ENCODE measurements around the gene TSPAN19. TPM values are rescaled to one million over a fixed set of nuclear protein-coding genes. Genes with fewer than 3 reads are reported as not detected.

TSPAN19 gene
- total and polyA plus RNA-seq, 2 donors (not counting 3 experiments of a cell fraction or from before 2014, with no cell fraction given), result not detected

DNA sequence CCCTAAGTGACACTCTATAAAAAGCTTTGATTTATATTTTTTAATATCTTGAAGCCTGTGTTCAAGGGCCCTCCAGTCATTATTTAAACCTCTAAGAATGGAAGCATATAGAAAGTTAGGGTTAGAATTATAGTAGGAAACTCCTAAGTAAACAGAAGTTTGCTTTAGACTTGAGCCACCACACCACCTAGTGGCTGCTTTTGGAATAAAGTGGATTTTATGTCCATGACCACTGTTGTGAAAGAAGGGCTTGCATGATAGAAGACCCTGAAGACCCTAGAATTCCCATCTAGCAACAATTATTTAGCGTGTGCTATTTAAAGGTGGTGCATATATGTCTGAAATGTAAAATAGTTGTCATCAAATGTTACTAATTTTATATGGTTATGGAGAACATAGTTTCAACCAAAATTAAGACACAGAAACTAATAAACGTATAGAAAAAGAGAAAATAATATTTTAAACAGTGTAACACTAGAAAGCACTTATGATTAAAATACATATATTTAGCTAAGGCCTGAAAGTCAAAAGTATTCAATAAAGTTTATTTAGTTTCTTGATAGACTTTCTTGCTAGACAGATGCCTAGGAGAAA lies 21.4 kb upstream of the TSPAN19 start:
- Histone ChIP-seq H3K27me3 (ENCODE audit: control insufficient read depth in 2 of 2, insufficient read depth in 2 of 2, low read length in 2 of 2) (peaks cover 4 to 17% of the 10 kb centered on the region in 2 experiments), H3K9me3 (replicated peaks; ENCODE audit: control insufficient read depth, insufficient read depth, low read length) (no peaks in the 10 kb centered on the region), H3K4me2 (ENCODE audit: insufficient read depth, low read length) (no peak overlapping the region), H3K79me2 (ENCODE audit: control insufficient read depth, insufficient read depth, low read length) (no peaks in the 10 kb centered on the region), H3K9ac (replicated peaks; ENCODE audit: extremely low read depth, insufficient read depth, low read length) (no peak overlapping the region), H2AFZ (ENCODE audit: low read depth, low read length) (no peak overlapping the region), H4K20me1 (replicated peaks; ENCODE audit: control insufficient read depth, extremely low read depth, insufficient read depth, low read length) (no peaks in the 10 kb centered on the region), H3K27ac (ENCODE audit: insufficient read depth, low read depth, low read length) (no peak overlapping the region), H3K9me1 (replicated peaks; ENCODE audit: control insufficient read depth, extremely low read depth, insufficient read depth, low read length) (no peaks in the 10 kb centered on the region), H3K36me3 (ENCODE audit: control insufficient read depth in 2 of 2, extremely low read depth in 1 of 2, insufficient read depth in 2 of 2, low read length in 2 of 2) (no peaks in the 10 kb centered on the region), H3K4me1 (ENCODE audit: control insufficient read depth, extremely low read depth, insufficient read depth, low read length) (no peaks in the 10 kb centered on the region), H3K4me3 (replicated peaks in 1 of 3; ENCODE audit: insufficient read depth in 1 of 3, low read depth in 1 of 3, low read length in 3 of 3) (no peak overlapping the region)
- BruUV-seq (replicated peaks), result no TSS peak
- no peak for TF ChIP-seq GATA2 (IDR thresholded peaks at IDR 0.05; ENCODE audit: insufficient read depth, insufficient read length, low read depth, low read length)
- TF ChIP-seq, protein P1, sequence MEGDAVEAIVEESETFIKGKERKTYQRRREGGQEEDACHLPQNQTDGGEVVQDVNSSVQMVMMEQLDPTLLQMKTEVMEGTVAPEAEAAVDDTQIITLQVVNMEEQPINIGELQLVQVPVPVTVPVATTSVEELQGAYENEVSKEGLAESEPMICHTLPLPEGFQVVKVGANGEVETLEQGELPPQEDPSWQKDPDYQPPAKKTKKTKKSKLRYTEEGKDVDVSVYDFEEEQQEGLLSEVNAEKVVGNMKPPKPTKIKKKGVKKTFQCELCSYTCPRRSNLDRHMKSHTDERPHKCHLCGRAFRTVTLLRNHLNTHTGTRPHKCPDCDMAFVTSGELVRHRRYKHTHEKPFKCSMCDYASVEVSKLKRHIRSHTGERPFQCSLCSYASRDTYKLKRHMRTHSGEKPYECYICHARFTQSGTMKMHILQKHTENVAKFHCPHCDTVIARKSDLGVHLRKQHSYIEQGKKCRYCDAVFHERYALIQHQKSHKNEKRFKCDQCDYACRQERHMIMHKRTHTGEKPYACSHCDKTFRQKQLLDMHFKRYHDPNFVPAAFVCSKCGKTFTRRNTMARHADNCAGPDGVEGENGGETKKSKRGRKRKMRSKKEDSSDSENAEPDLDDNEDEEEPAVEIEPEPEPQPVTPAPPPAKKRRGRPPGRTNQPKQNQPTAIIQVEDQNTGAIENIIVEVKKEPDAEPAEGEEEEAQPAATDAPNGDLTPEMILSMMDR (IDR thresholded peaks at IDR 0.05; ENCODE audit: extremely low read depth in 1 of 2, insufficient read depth in 1 of 2, low read depth in 1 of 2, low read length in 2 of 2), result peak; percentile 52 to 68
- intact Hi-C loops (cut with micrococcal nuclease), result loop anchor here (1.0 kb wide), 1 partner anchor 183 kb away; no protein-coding TSS in a partner anchor
- FAIRE-seq (no peak), DNase-seq (ENCODE audit: low read depth, low spot score) (peak; percentile 58)
- dilution Hi-C loops (cut with MboI; ENCODE audit: extremely low pct_ligation_motif_present, low sequenced_read_pairs), result no loop called here
- ChIA-PET CTCF (interaction anchor here (0.9 to 4.3 kb wide), 5 partner anchors 9 to 182 kb away, joined by 3 to 73 read pairs (median 6); no protein-coding TSS in a partner anchor), POLR2A (no interaction called here)

DNA sequence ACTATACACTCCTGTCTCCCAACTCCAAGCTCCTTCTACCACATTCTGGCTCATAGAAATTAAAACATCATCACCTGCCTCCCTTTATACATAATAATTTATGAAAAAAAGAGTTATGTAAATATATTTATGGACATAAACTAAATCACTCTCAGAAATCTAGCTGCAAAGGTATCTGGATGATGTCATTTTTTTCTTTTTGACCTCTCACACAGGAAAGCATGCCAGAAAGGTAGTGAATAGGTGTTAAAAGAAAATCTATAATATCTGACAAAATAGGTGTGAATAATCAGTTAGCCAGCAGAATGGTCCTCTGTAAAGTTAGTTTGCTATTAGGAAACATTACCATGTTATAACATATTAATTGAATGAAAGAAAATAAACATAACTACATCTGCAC lies 7.8 kb upstream of the TSPAN19 start:
- ChIA-PET POLR2A (no interaction called here), CTCF (interaction anchor here (1.6 to 1.9 kb wide), 3 partner anchors 11 to 33 kb away, joined by 4 to 9 read pairs (median 5); no protein-coding TSS in a partner anchor)
- no TSS peak for BruUV-seq (replicated peaks)

More for the DNA sequence above, 7.8 kb upstream of the TSPAN19 start:
- Histone ChIP-seq H3K36me3 (ENCODE audit: control insufficient read depth in 2 of 2, extremely low read depth in 1 of 2, insufficient read depth in 2 of 2, low read length in 2 of 2) (no peaks in the 10 kb centered on the region), H2AFZ (ENCODE audit: low read depth, low read length) (no peak overlapping the region), H3K4me1 (ENCODE audit: control insufficient read depth, extremely low read depth, insufficient read depth, low read length) (no peaks in the 10 kb centered on the region), H3K27me3 (ENCODE audit: control insufficient read depth in 2 of 2, insufficient read depth in 2 of 2, low read length in 2 of 2) (no peaks in the 10 kb centered on the region), H3K27ac (ENCODE audit: insufficient read depth, low read depth, low read length) (no peak overlapping the region), H3K79me2 (ENCODE audit: control insufficient read depth, insufficient read depth, low read length) (no peaks in the 10 kb centered on the region), H3K9me1 (replicated peaks; ENCODE audit: control insufficient read depth, extremely low read depth, insufficient read depth, low read length) (no peaks in the 10 kb centered on the region), H4K20me1 (replicated peaks; ENCODE audit: control insufficient read depth, extremely low read depth, insufficient read depth, low read length) (no peaks in the 10 kb centered on the region), H3K9me3 (replicated peaks; ENCODE audit: control insufficient read depth, insufficient read depth, low read length) (no peaks in the 10 kb centered on the region), H3K4me3 (replicated peaks in 1 of 3; ENCODE audit: insufficient read depth in 1 of 3, low read depth in 1 of 3, low read length in 3 of 3) (no peak overlapping the region), H3K4me2 (ENCODE audit: insufficient read depth, low read length) (no peak overlapping the region), H3K9ac (replicated peaks; ENCODE audit: extremely low read depth, insufficient read depth, low read length) (no peak overlapping the region)
- no peak for FAIRE-seq
- intact Hi-C loops (cut with micrococcal nuclease) (no loop called here), dilution Hi-C loops (cut with MboI; ENCODE audit: extremely low pct_ligation_motif_present, low sequenced_read_pairs) (no loop called here)
- no peak for DNase-seq (ENCODE audit: low read depth, low spot score)
- TF ChIP-seq GATA2 (IDR thresholded peaks at IDR 0.05; ENCODE audit: insufficient read depth, insufficient read length, low read depth, low read length) (no peak), POLR2AphosphoS5 (IDR thresholded peaks at IDR 0.05; ENCODE audit: insufficient read depth, low read depth, low read length) (no peak)
